Small intestine (tissue), 7 donors: ENCODE measurements around the gene NKAIN2. TPM values are rescaled to one million over a fixed set of nuclear protein-coding genes. Genes with fewer than 3 reads are reported as not detected.

Source experiments
- DNase-seq, 2 donors: peaks; one replicate each; pipeline versions ENCODE4 v3.0.0 to v3.0.0-alpha.2; 2013
- FAIRE-seq: peaks from 2 replicates; lab custom pipeline; 2012; peaks lifted over from hg19 to GRCh38; lab: Jason Lieb, UNC
- H3K27ac ChIP-seq, 3 donors: one replicate each; pipeline ENCODE4 v1.5.1; 2013; ENCODE audit warnings: low read length in 2 of 3, mild to moderate bottlenecking in 2 of 3, control low read depth in 1 of 3, inconsistent platforms in 1 of 3, low read depth in 1 of 3, moderate library complexity in 1 of 3
- H3K27me3 ChIP-seq, 3 donors: one replicate each; pipeline ENCODE4 v1.6.1; 2013; ENCODE audit warnings: low read length in 3 of 3, inconsistent platforms in 1 of 3; ENCODE audit not compliant: control insufficient read depth in 3 of 3, insufficient read depth in 3 of 3
- H3K36me3 ChIP-seq, 3 donors: one replicate each; pipeline ENCODE4 v1.6.1; 2013; ENCODE audit warnings: low read length in 3 of 3, inconsistent platforms in 1 of 3, low read depth in 1 of 3, mild to moderate bottlenecking in 1 of 3, moderate library complexity in 1 of 3; ENCODE audit not compliant: control insufficient read depth in 3 of 3, insufficient read depth in 2 of 3
- H3K4me1 ChIP-seq, 3 donors: one replicate each; pipeline ENCODE4 v1.6.1; 2013; ENCODE audit warnings: low read length in 2 of 3, inconsistent platforms in 1 of 3, low read depth in 1 of 3, mild to moderate bottlenecking in 1 of 3, moderate library complexity in 1 of 3; ENCODE audit not compliant: control insufficient read depth in 3 of 3, insufficient read depth in 2 of 3
- H3K4me3 ChIP-seq, 3 donors: one replicate each; pipeline ENCODE4 v1.5.1; 2013; ENCODE audit warnings: low read length in 3 of 3, control low read depth in 1 of 3, inconsistent platforms in 1 of 3, low read depth in 1 of 3, mild to moderate bottlenecking in 1 of 3, moderate library complexity in 1 of 3
- H3K9me3 ChIP-seq, 2 donors: one replicate each; pipeline ENCODE4 v1.6.1; 2013; ENCODE audit warnings: low read depth in 1 of 2, low read length in 1 of 2; ENCODE audit not compliant: control insufficient read depth in 2 of 2, insufficient read depth in 1 of 2
- WGBS, 3 donors: extraction: QIAGEN DNeasy Blood & Tissue Kit; methylation state at CpG; one replicate each; pipeline ENCODE4 v1.1.7; 2013; 5-methylcytosine and 5-hydroxymethylcytosine counted together
- polyA plus RNA-seq, 4 donors: library from polyadenylated mRNA; stranded (reverse) in 3 of 4; unstranded in 1 of 4; fragments of 200-250 nt in 3 of 4; fragments of 120-200 nt in 1 of 4; gene quantifications; one replicate each; pipeline versions ENCODE4 v1.2.1 to v1.2.3, GENCODE V29; 2013
- donor health status: healthy with polysubstance abuse.
- donor health status: control.
- donor health status: control.
- donor health status: Bipolar disorder and iron deficiency.
- donor health status: healthy.

The NKAIN2 gene
- polyA plus RNA-seq, 4 donors = 0.16 to 1.4 (median 0.19) TPM; not detected in 1

- no peak for DNase-seq
- Histone ChIP-seq H3K9me3 (peaks cover 0 to 4% of the 10 kb centered on the region in 2 donors), H3K27ac (no peak overlapping the region), H3K36me3 (no peaks in the 10 kb centered on the region), H3K4me3 (no peak overlapping the region), H3K27me3 (no peaks in the 10 kb centered on the region), H3K4me1 (no peaks in the 10 kb centered on the region)
- no peak for FAIRE-seq
Observed at GRCh38 chr6:124738482-124738881, 934.8 kb downstream of the NKAIN2 start.

GRCh38 chr6:124741341-124741740 is 937.7 kb downstream of the NKAIN2 start:
- Histone ChIP-seq H3K36me3 (no peaks in the 10 kb centered on the region), H3K9me3 (peaks cover 0 to 4% of the 10 kb centered on the region in 2 donors), H3K4me3 (no peak overlapping the region), H3K27me3 (no peaks in the 10 kb centered on the region), H3K4me1 (no peaks in the 10 kb centered on the region), H3K27ac (no peak overlapping the region)
- DNase-seq = no peak
- no peak for FAIRE-seq
- 73 to 85% (median 83%) methylated on average over 2 of the region's 2 CpGs for WGBS, 3 donors

GRCh38 chr6:124742971-124743370 is 939.3 kb downstream of the NKAIN2 start:
- WGBS, 3 donors = 60 to 70% (median 60%) methylated on average over 2 of the region's 2 CpGs
- Histone ChIP-seq H3K36me3 (no peaks in the 10 kb centered on the region), H3K4me3 (no peak overlapping the region), H3K4me1 (no peaks in the 10 kb centered on the region), H3K27ac (no peak overlapping the region), H3K9me3 (no peaks in the 10 kb centered on the region), H3K27me3 (no peaks in the 10 kb centered on the region)
- DNase-seq (no peak), FAIRE-seq (no peak)

- H3K36me3 ChIP-seq = no peaks in the 10 kb centered on the region
- WGBS, 3 donors = 48 to 70% (median 55%) methylated on average over 2 of the region's 2 CpGs
- no peaks in the 10 kb centered on the region for H3K4me1 ChIP-seq
- no peaks in the 10 kb centered on the region for H3K9me3 ChIP-seq
- H3K27ac ChIP-seq = no peak overlapping the region
- FAIRE-seq = no peak
- no peaks in the 10 kb centered on the region for H3K27me3 ChIP-seq
- DNase-seq = no peak
- no peak overlapping the region for H3K4me3 ChIP-seq
Observed at GRCh38 chr6:124743420-124743819, 939.8 kb downstream of the NKAIN2 start.

GRCh38 chr6:124747349-124747748 is 943.7 kb downstream of the NKAIN2 start:
- 42 to 49% (median 44%) methylated on average over 2 of the region's 2 CpGs for WGBS, 3 donors

GRCh38 chr6:124748778-124749177 is 945.1 kb downstream of the NKAIN2 start:
- DNase-seq = no peak

More at GRCh38 chr6:124747349-124747748, 943.7 kb downstream of the NKAIN2 start:
- DNase-seq (no peak), FAIRE-seq (no peak)
- Histone ChIP-seq H3K36me3 (no peaks in the 10 kb centered on the region), H3K9me3 (no peaks in the 10 kb centered on the region), H3K4me1 (no peaks in the 10 kb centered on the region), H3K27me3 (no peaks in the 10 kb centered on the region), H3K27ac (no peak overlapping the region), H3K4me3 (no peak overlapping the region)

GRCh38 chr6:124753001-124753400 is 949.3 kb downstream of the NKAIN2 start:
- DNase-seq (no peak), FAIRE-seq (no peak)
- Histone ChIP-seq H3K4me1 (no peaks in the 10 kb centered on the region), H3K4me3 (no peak overlapping the region), H3K27me3 (no peaks in the 10 kb centered on the region), H3K9me3 (no peaks in the 10 kb centered on the region), H3K36me3 (no peaks in the 10 kb centered on the region), H3K27ac (no peak overlapping the region)
- WGBS, 3 donors = 76 to 82% (median 79%) methylated on average over 1 of the region's 1 CpG

More at GRCh38 chr6:124748778-124749177, 945.1 kb downstream of the NKAIN2 start:
- Histone ChIP-seq H3K4me3 (no peak overlapping the region), H3K27ac (no peak overlapping the region), H3K27me3 (no peaks in the 10 kb centered on the region), H3K4me1 (no peaks in the 10 kb centered on the region), H3K9me3 (no peaks in the 10 kb centered on the region), H3K36me3 (no peaks in the 10 kb centered on the region)
- 12 to 43% (median 21%) methylated on average over 2 of the region's 2 CpGs for WGBS, 3 donors
- no peak for FAIRE-seq

- no peak overlapping the region for H3K4me3 ChIP-seq
- DNase-seq = no peak
- H3K36me3 ChIP-seq = no peaks in the 10 kb centered on the region
- WGBS, 3 donors = 69 to 77% (median 71%) methylated on average over 4 of the region's 4 CpGs
- H3K27ac ChIP-seq = no peak overlapping the region
- FAIRE-seq = no peak
- no peaks in the 10 kb centered on the region for H3K9me3 ChIP-seq
- no peaks in the 10 kb centered on the region for H3K4me1 ChIP-seq
- H3K27me3 ChIP-seq = no peaks in the 10 kb centered on the region
Observed at GRCh38 chr6:124753562-124754105, 950.0 kb downstream of the NKAIN2 start.

GRCh38 chr6:124755321-124755720 is 951.7 kb downstream of the NKAIN2 start:
- DNase-seq (no peak), FAIRE-seq (no peak)
- WGBS, 3 donors = 72 to 93% (median 88%) methylated on average over 2 of the region's 2 CpGs
- Histone ChIP-seq H3K36me3 (no peaks in the 10 kb centered on the region), H3K27ac (no peak overlapping the region), H3K4me1 (no peaks in the 10 kb centered on the region), H3K27me3 (no peaks in the 10 kb centered on the region), H3K9me3 (no peaks in the 10 kb centered on the region), H3K4me3 (no peak overlapping the region)
